RPMI7951 (cell line): Measurements from ENCODE around the gene BNC2. TPM values are rescaled to one million over a fixed set of nuclear protein-coding genes. Genes with fewer than 3 reads are reported as not detected.
A peak's percentile ranks its signal among the peaks of the same experiment; 100 is the strongest.

Experiments used
- DNase-seq: peaks from one replicate; pipeline ENCODE4 v3.0.0-alpha.2; 2012; ENCODE audit warnings: low read depth
- total RNA-seq: library from RNA; depleted of rRNA; stranded (reverse); fragments of >200 nt; shearing (Covaris generic); gene quantifications from 2 replicates; pipeline ENCODE4 v1.2.3, GENCODE V29; 2014

BNC2 gene
- total RNA-seq, 1 experiment from 2014 or later = 8.8 TPM

- DNase-seq = no peak
Observed at GRCh38 chr9:16817514-16817913, 53.0 kb downstream of the BNC2 start.

DNA sequence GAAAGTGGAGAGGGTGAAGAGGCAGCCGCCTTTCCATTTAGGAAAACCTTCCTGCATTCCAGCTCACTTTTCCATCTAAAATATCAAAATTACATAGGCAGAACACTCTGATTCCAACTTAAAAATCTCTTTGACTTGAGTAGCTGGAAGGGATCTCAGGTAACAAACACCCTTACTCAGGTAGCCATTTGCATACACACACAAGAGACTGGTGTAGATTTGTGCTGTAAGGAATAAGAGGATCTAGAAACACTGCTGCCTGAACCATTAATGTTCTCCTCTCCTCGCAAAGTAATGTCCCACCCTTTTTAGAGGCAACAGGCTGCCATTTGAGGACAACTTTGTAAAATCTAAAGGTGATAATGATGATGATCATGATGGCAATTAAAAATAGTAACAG, 53.5 kb downstream of the BNC2 start:
- no peak for DNase-seq

DNA sequence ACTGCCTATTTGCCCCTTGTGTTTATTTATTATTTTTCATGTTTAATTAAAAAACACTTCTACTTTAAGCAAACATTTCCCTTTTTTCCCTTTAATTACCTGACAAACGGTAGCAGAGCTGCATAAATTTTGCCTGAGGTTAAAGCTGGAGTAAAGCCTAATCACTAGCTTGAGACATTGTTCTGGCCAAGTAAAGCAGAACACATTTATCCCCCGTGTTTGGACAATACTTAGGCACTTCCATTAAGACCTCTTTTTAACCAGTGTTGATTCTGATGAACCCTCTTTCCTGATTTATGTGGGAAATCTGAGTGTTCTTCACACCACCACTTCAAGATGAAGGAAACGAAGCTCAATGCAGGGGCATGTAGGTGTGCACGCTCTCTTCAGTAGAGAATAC, 54.5 kb downstream of the BNC2 start:
- no peak for DNase-seq

- DNase-seq = no peak
Observed at GRCh38 chr9:16815079-16815478, 55.4 kb downstream of the BNC2 start.

DNA sequence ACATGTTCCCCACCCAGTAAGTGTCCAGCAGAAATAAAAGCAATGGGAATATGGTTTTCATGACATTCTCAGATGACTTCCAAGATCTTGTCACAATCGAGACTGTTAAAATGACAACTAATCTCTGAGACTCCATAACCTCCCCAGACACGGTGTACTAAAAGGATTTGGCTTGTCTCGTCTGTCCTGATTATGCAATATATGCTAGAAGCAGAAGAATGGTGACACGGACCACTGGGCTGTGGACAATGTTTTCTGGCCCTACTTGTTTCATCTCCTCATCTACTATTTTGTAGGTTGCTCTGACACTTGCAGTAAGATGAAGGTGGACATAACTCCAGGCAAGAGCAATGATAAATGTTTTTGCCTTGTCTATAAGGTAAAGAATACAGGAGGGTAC, 56.6 kb downstream of the BNC2 start:
- no peak for DNase-seq

GRCh38 chr9:16811987-16812685, 58.3 kb downstream of the BNC2 start:
- DNase-seq = no peak

GRCh38 chr9:16809912-16810610, 60.4 kb downstream of the BNC2 start:
- no peak for DNase-seq

DNA sequence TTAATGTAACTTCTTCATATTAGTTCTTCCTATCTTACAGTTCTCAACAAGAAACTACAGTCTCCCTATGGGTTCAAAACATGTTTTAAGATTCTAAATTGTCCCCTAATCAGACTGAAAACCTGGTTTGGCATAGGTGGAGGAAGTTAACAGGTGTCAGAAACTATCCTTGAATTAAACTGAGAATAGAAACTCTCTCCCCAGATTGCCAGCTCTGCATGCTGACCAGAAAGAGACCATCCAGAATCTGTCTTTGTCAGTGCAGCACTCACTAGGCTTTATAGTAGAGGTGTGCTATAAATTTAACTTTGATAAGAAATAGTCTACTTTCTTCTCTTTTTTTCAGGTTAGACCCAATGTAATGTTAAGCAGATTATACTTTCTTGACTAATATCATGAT, 63.8 kb downstream of the BNC2 start:
- no peak for DNase-seq

DNA sequence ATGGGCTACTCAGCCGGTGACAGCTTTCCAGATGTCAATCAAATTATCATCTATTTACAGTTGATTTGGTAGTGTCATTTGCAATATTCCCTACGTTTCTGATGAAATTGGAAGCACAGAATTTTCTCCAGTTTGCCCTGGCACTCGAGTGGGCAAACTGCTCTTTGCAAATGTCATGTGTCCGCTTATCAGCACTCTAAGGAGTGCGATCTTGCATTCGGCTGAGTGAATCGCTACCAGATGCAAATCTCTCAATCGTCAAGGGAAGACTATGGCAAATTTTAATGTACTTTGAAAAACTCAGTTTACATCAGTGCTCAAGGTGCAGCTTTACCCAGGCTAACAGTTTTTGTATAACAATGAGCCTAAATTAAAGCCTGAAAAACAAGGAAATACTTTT, 66.8 kb downstream of the BNC2 start:
- DNase-seq = no peak

GRCh38 chr9:16801871-16802466, 68.5 kb downstream of the BNC2 start:
- no peak for DNase-seq

DNA sequence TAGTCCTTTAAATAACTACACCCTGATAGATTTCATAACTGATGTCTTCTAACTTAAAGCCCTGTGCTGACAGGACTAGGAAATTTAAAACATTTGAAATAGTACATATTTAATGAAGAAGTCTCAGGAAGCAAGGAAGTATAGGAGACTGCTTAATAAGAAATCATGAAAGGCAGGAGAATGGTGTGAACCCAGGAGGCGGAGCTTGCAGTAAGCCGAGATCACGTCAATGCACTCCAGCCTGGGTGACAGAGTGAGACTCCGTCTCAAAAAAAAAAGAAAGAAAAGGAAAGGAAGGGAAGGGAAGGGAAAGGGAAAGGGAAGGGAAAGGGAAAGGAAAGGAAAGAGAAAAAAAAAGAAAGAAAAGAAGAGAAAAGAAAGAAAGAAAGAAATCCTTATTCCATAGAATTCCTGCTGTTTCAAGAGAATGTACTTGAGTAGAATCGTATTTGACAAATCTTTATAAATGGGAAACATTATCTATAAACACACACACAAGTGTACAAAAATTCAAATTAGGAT, 74.1 kb downstream of the BNC2 start:
- no peak for DNase-seq

DNA sequence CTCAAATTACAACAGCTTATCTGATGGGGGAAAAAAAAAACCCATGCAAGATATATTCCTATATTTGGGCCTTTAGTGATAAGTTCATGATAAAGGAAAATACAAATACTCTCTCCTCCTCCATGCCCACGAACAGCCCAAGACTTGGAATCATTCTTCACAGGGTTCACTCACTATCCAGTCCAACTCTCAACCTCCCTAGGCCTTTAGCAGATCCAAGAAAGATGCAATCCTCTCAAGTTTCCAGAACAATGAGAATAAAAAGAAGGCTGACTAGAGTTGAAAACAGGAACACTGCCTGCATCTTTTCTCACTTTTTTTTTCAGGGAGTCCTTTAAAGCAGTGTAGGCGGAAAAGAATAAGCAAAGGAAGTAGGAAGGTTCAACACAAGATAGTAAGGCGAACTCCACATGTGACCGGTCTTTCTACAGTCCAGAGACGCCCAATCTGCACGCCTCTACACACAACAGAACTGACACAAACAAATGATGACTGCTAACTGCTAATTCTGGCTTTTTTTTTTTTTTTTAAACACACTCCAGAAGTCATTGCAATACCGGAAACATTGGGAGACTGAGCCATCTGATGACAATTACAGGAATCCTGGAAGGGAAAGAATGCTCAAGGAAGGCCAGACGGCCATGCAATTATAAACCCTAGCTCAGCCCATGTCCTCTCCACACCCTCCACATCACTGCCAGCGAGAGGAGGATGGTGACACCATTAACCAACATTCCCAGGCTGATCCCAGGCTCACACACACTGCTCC, 75.4 kb downstream of the BNC2 start:
- peak; percentile 84 for DNase-seq

DNA sequence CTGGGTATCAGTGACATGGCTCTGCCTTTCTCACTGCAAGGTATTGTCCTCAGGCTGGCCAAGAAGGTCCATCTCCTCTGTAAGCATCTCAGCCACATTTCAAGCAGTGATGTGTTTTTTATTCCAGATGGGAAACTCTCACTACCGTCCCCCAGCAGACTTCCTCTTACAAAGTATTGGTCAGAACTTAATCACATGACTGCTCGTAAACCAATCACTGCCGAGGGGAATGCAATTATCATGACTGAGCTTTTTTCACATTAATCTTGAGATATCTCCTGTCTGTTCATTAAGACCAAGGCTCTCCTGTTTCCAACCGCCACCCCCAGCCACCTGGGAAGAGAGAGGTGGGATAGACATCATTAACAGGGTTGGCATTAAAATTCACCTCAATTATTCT, 76.4 kb downstream of the BNC2 start:
- no peak for DNase-seq

DNA sequence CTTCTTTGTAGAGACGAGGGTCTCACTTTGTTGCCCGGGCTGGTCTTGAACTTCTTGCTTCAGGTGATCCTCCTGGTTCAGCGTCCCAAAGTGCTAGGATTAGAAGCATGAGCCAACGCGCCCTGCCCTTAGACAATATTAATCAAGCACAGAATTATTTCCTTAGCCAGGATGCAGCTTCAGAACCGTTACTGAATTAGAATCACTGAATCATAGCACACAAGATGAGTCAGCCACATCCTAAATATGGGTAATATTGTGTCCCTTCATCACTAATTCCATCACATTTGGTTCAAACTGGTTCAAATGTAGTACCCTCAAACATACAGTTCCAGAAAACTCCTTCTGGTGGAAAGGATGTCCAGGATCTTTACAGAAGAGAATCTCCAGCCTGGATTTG, 82.7 kb downstream of the BNC2 start:
- peak; percentile 16 for DNase-seq

DNA sequence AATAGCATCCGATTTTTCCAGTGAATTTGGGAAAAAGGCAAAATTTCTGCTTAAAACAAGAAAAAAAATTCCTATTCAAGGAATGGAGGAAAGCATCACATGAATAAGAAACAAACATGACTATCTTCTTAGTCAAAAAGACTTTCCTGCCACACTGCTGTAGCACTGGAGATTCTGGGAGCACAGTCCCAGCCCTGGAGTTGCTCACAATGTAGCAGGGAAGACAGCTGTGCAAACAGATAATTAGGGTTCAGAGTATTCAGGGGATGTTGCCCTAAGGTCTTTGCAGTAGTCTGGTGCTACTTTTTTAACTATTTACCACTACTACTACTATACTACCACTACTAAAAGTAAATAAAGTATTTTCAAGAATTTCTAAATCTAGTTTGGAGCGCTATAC, 86.5 kb downstream of the BNC2 start:
- no peak for DNase-seq

- DNase-seq = no peak
Observed at GRCh38 chr9:16782490-16782889, 88.0 kb downstream of the BNC2 start.

DNA sequence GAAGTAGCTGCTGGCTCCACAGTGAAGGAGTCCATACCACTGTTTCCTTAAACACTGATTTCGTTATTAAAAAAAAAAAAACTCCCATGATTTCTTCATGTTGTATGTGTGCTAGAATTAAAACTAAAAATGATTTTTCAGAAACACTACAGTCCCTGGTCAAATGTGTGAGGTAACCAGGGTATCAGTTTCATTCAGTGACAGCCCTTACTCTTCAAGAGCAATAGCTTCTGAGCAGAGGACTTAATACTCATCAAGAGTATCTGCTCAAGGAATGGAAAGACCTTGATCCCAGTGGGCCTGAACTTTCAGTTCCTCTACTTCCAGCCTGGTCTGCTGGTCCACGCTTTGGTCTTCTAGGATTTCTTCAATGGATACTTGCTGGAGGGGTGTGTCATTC, 95.1 kb downstream of the BNC2 start:
- no peak for DNase-seq

DNA sequence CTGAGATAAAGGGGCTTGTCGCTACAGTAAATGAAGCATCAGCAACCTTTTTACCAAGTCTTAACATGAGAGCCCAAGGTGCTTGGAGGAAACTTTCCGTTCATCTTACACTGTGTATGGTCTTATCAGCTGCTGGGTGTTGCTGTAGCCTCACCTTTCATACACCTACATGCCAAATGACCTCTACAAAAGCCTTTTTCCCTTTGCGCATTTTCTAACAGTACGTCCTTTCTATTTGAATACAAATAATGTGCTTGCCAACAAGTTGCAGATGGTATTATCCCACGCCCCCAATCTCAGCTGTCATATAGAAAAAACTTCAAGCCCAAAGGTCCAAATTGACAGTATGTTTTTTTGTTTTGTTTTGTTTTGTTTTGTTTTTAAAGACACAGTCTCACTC, 96.9 kb downstream of the BNC2 start:
- DNase-seq = no peak

- no peak for DNase-seq
Observed at GRCh38 chr9:16773116-16773515, 97.4 kb downstream of the BNC2 start.

DNA sequence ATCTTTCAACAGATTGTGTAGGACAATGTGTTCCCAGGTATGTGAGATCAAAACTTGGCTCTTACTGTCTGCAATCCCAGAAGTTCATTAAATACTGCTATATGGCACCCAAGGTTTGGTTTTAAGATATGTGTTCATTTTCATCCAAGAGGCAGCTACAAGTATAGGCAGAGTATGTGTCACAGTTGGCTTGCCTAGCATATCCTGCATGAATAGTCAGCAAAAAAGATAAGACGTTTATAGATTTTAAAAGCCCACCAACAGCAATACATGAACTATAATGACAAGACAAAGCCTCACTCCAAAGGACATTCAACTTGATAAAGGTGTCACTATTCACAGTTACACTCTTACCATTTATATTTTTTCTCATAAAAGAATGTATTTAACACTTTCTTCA, 99.1 kb downstream of the BNC2 start:
- DNase-seq = no peak

GRCh38 chr9:16769291-16769690, 101.2 kb downstream of the BNC2 start:
- DNase-seq = no peak

GRCh38 chr9:16768816-16769215, 101.7 kb downstream of the BNC2 start:
- no peak for DNase-seq
